GM18526 (cell line): ENCODE results near the gene RABL2B.

ENCODE experiments used
- POLR2A ChIP-seq: IDR thresholded peaks from 3 replicates; pipeline ENCODE4 v1.6.1; 2011; ENCODE audit not compliant: insufficient read length; ENCODE audit errors: extremely low read depth

Gene RABL2B

DNA sequence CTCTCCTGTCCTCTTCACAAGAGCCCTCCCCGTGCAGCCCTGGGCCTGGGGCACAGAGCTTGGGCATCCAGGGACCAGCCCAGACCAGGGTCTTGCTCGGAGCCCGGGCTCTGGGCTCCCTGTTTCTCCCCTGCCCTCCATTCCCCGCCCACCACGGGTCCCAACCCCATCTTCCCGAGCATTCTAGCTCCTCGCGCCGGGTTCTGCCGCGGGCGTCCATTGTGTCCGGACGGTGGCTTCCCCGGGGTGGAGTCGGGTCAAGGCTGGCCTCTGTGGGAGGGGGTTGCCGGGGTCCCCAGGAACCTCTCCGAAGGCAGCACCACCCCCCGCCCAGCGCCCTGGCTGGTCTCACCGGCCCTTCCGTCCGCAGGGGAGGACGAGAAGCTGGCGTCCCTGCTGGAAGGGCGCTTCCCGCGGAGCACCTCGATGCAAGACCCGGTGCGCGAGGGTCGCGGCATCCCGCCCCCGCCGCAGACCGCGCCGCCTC lies 63.6 kb downstream of the RABL2B start:
- TF ChIP-seq POLR2A, result no peak

GRCh38 chr22:50718352-50718709 lies 65.1 kb downstream of the RABL2B start:
- no peak for TF ChIP-seq POLR2A

GRCh38 chr22:50717709-50718351 lies 65.6 kb downstream of the RABL2B start:
- TF ChIP-seq POLR2A, result no peak
